ENCODE results near the gene EIF4H. TPM values are rescaled to one million over a fixed set of nuclear protein-coding genes. Genes with fewer than 3 reads are reported as not detected.
A peak's percentile ranks its signal among the peaks of the same experiment; 100 is the strongest.
"Not testable (repeated sequence)": the region's sequence is repeated elsewhere in the genome, so short reads cannot be mapped to it uniquely, and the experiment has no call there.

EIF4H gene
- total RNA-seq, 1 experiment from 2014 or later, result 384 TPM

- no peak overlapping the region for H3K4me2 ChIP-seq (ENCODE audit: low read length)
- ATAC-seq (no peak), DNase-seq (ENCODE audit: low read depth, low spot score) (no peak)
- H3K9ac ChIP-seq (ENCODE audit: low read length), result no peak overlapping the region
- H2AFZ ChIP-seq (ENCODE audit: low read depth, low read length, poor library complexity, severe bottlenecking), result no peak overlapping the region
- H3K9me2 ChIP-seq (ENCODE audit: insufficient read depth), result no peaks in the 10 kb centered on the region
- no peak overlapping the region for H3K27ac ChIP-seq (ENCODE audit: low read depth, low read length)
- H3K79me2 ChIP-seq (ENCODE audit: insufficient read depth, low read length), result no peaks in the 10 kb centered on the region
- POLR2A ChIA-PET, result interaction anchor here (1.2 kb wide), 1 partner anchor 206 kb away, joined by 4 read pairs; no protein-coding TSS in a partner anchor
- H4K20me1 ChIP-seq (ENCODE audit: insufficient read depth), result no peaks in the 10 kb centered on the region
- TF ChIP-seq JUND (IDR thresholded peaks at IDR 0.05), result no peak
- no peak for TF ChIP-seq ZFX (IDR thresholded peaks at IDR 0.05)
- no peak for TF ChIP-seq YY1 (IDR thresholded peaks at IDR 0.05; ENCODE audit: extremely low read depth, insufficient replicate concordance, low read depth, low read length)
- TF ChIP-seq POLR2A (IDR thresholded peaks at IDR 0.05; ENCODE audit: borderline replicate concordance, extremely low read depth, insufficient read depth, insufficient read length), result no peak
- TF ChIP-seq MAX (IDR thresholded peaks at IDR 0.05), result no peak
- TF ChIP-seq CEBPB (IDR thresholded peaks at IDR 0.05; ENCODE audit: low read depth), result no peak
- no peak for TF ChIP-seq TCF7L2 (IDR thresholded peaks at IDR 0.05; ENCODE audit: borderline replicate concordance, extremely low read depth, insufficient read depth, insufficient read length)
- no peak for TF ChIP-seq POLR2AphosphoS5 (IDR thresholded peaks at IDR 0.05; ENCODE audit: low read depth, low read length)
- intact Hi-C loops (cut with micrococcal nuclease), result loop anchor here (1.0 to 5.0 kb wide), 3 partner anchors 137 to 338 kb away; no protein-coding TSS in a partner anchor
- H3K4me3 ChIP-seq (replicated peaks in 1 of 2; ENCODE audit: low read depth in 1 of 2, low read length in 2 of 2), result no peak overlapping the region
- H3K36me3 ChIP-seq (ENCODE audit: control insufficient read depth in 1 of 2, insufficient read depth in 2 of 2, low read length in 2 of 2), result no peaks in the 10 kb centered on the region
- RAD21 ChIA-PET (ENCODE audit: low non-redundant PET in 1 of 2, low total read pairs in 2 of 2, uncharacterized antibody in 2 of 2, unreplicated experiment in 2 of 2), result no interaction called here
- BruUV-seq (replicated peaks), result no TSS peak
- CTCF ChIA-PET, result interaction anchor here (1.8 to 3.2 kb wide), 2 partner anchors 197 kb away, joined by 14 to 79 read pairs; no protein-coding TSS in a partner anchor
- no peaks in the 10 kb centered on the region for H3K9me3 ChIP-seq (ENCODE audit: control insufficient read depth in 1 of 2, insufficient read depth in 1 of 2, low read depth in 1 of 2, low read length in 2 of 2)
- peaks cover 31 to 46% of the 10 kb centered on the region in 2 experiments for H3K4me1 ChIP-seq (ENCODE audit: control insufficient read depth in 1 of 2, insufficient read depth in 2 of 2, low read length in 2 of 2)
- H3K27me3 ChIP-seq (ENCODE audit: insufficient read depth, low read length), result no peaks in the 10 kb centered on the region
Observed at GRCh38 chr7:74203956-74204618, 29.9 kb downstream of the EIF4H start.

GRCh38 chr7:74206052-74206451 lies 31.9 kb downstream of the EIF4H start:
- H3K9me2 ChIP-seq (ENCODE audit: insufficient read depth); H3K27ac ChIP-seq (ENCODE audit: low read depth, low read length); ATAC-seq; H3K27me3 ChIP-seq (ENCODE audit: insufficient read depth, low read length); H3K9ac ChIP-seq (ENCODE audit: low read length); BruUV-seq (replicated peaks); DNase-seq (ENCODE audit: low read depth, low spot score); H3K4me3 ChIP-seq (replicated peaks in 1 of 2; ENCODE audit: low read depth in 1 of 2, low read length in 2 of 2); H3K9me3 ChIP-seq (ENCODE audit: control insufficient read depth in 1 of 2, insufficient read depth in 1 of 2, low read depth in 1 of 2, low read length in 2 of 2); H3K36me3 ChIP-seq (ENCODE audit: control insufficient read depth in 1 of 2, insufficient read depth in 2 of 2, low read length in 2 of 2); H3K79me2 ChIP-seq (ENCODE audit: insufficient read depth, low read length); H2AFZ ChIP-seq (ENCODE audit: low read depth, low read length, poor library complexity, severe bottlenecking); H4K20me1 ChIP-seq (ENCODE audit: insufficient read depth): not testable (repeated sequence)
- Histone ChIP-seq H3K4me1 (ENCODE audit: control insufficient read depth in 1 of 2, insufficient read depth in 2 of 2, low read length in 2 of 2) (peaks cover 30 to 46% of the 10 kb centered on the region in 2 experiments), H3K4me2 (ENCODE audit: low read length) (peak overlapping the region; percentile 71; the same call in 1 of the 2 replicates)
- POLR2A ChIA-PET, result interaction anchor here (1.1 kb wide), 1 partner anchor 194 kb away, joined by 5 read pairs; no protein-coding TSS in a partner anchor
- RAD21 ChIA-PET (ENCODE audit: low non-redundant PET in 1 of 2, low total read pairs in 2 of 2, uncharacterized antibody in 2 of 2, unreplicated experiment in 2 of 2), result interaction anchor here (0.6 to 1.8 kb wide), 6 partner anchors 139 to 199 kb away, joined by 3 to 19 read pairs (median 4); no protein-coding TSS in a partner anchor
- CTCF ChIA-PET, result interaction anchor here (0.6 to 3.2 kb wide), 26 partner anchors 8 to 373 kb away, joined by 3 to 79 read pairs (median 4); partner anchors contain the start of gene LIMK1
- intact Hi-C loops (cut with micrococcal nuclease), result loop anchor here (1.0 kb wide), 2 partner anchors 187 to 195 kb away; no protein-coding TSS in a partner anchor

All from HCT116 (cell line).